Colonic mucosa (tissue), 4 donors: ENCODE results near the gene TTF2. TPM values are rescaled to one million over a fixed set of nuclear protein-coding genes. Genes with fewer than 3 reads are reported as not detected.

Source experiments
- DNase-seq: peaks from one replicate; pipeline ENCODE4 v3.0.0-alpha.2; 2020
- H3K27ac ChIP-seq: fragments of 200-600 bp; one replicate; pipeline ENCODE4 v1.8.0; 2021
- H3K27me3 ChIP-seq: fragments of 200-600 bp; one replicate; pipeline ENCODE4 v1.8.0; 2021
- H3K36me3 ChIP-seq: fragments of 200-600 bp; one replicate; pipeline ENCODE4 v1.8.0; 2021
- H3K4me1 ChIP-seq: fragments of 200-600 bp; one replicate; pipeline ENCODE4 v1.8.0; 2021; ENCODE audit warnings: mild to moderate bottlenecking
- H3K4me3 ChIP-seq: fragments of 200-600 bp; one replicate; pipeline ENCODE4 v1.8.0; 2021
- H3K9ac ChIP-seq, 2 donors: one replicate each; pipeline ENCODE4 v1.7.0; 2013; ENCODE audit warnings: control low read depth in 2 of 2, low read depth in 2 of 2, low read length in 2 of 2
- H3K9me3 ChIP-seq: fragments of 200-600 bp; one replicate; pipeline ENCODE4 v1.8.0; 2021
- CTCF ChIP-seq: fragments of 200-600 bp; IDR thresholded peaks from one replicate; pipeline ENCODE4 v1.8.0; 2022; ENCODE audit warnings: antibody characterized with exemption, mild to moderate bottlenecking
- intact Hi-C: fragments of 100-400 bp; cut with DNase I; formaldehyde crosslinking; loops from one replicate; pipeline ENCODE4 v1.14.1; 2022
- total RNA-seq, 2 donors: library from RNA; stranded (reverse); fragmentation: NEBNext Ultra II Directional in 1 of 2; extraction: Animal tissue kit (Norgen Biotek cat#: 25700) in 1 of 2; gene quantifications; one replicate each; pipeline ENCODE4 v1.2.1, GENCODE V29; 2021
- donor health status: healthy.
- donor health status: DM: no; HTN: no; CAD: no.
- donor health status: DM: no; HTN: no; CAD: no.

TTF2 gene
- total RNA-seq, 2 donors from 2014 or later, result 25.0 to 50.5 TPM

GRCh38 chr1:117123274-117123673 is 63.1 kb downstream of the TTF2 start:
- intact Hi-C loops, result no loop called here

GRCh38 chr1:117124661-117125060 is 64.5 kb downstream of the TTF2 start:
- Histone ChIP-seq H3K27ac (no peak overlapping the region), H3K4me1 (no peaks in the 10 kb centered on the region), H3K9me3 (no peaks in the 10 kb centered on the region), H3K27me3 (no peaks in the 10 kb centered on the region), H3K9ac (no peak overlapping the region), H3K4me3 (no peak overlapping the region), H3K36me3 (no peaks in the 10 kb centered on the region)
- TF ChIP-seq CTCF, result no peak
- DNase-seq, result no peak
- intact Hi-C loops, result loop anchor here (2.0 kb wide), 1 partner anchor 56 kb away; no protein-coding TSS in a partner anchor

More at GRCh38 chr1:117123274-117123673, 63.1 kb downstream of the TTF2 start:
- no peak for TF ChIP-seq CTCF
- Histone ChIP-seq H3K36me3 (no peaks in the 10 kb centered on the region), H3K4me1 (no peaks in the 10 kb centered on the region), H3K4me3 (no peak overlapping the region), H3K27me3 (no peaks in the 10 kb centered on the region), H3K9me3 (no peaks in the 10 kb centered on the region), H3K9ac (no peak overlapping the region), H3K27ac (no peak overlapping the region)
- DNase-seq, result no peak

GRCh38 chr1:117127795-117128194 is 67.7 kb downstream of the TTF2 start:
- no peak for DNase-seq
- no peak overlapping the region for H3K9ac ChIP-seq
- H3K4me1 ChIP-seq, result no peaks in the 10 kb centered on the region
- peaks cover 5% of the 10 kb centered on the region for H3K27me3 ChIP-seq
- H3K4me3 ChIP-seq, result no peak overlapping the region
- no peaks in the 10 kb centered on the region for H3K36me3 ChIP-seq
- no peaks in the 10 kb centered on the region for H3K9me3 ChIP-seq
- intact Hi-C loops, result no loop called here
- H3K27ac ChIP-seq, result no peak overlapping the region
- no peak for TF ChIP-seq CTCF

- Histone ChIP-seq H3K9me3 (no peaks in the 10 kb centered on the region), H3K9ac (no peak overlapping the region), H3K27me3 (peaks cover 5% of the 10 kb centered on the region), H3K4me1 (no peaks in the 10 kb centered on the region), H3K4me3 (no peak overlapping the region), H3K27ac (no peak overlapping the region), H3K36me3 (no peaks in the 10 kb centered on the region)
- peak; percentile 36 for TF ChIP-seq CTCF
- DNase-seq, result no peak
- intact Hi-C loops, result no loop called here
Observed at GRCh38 chr1:117128323-117129079, 68.4 kb downstream of the TTF2 start.

GRCh38 chr1:117130526-117130925 is 70.4 kb downstream of the TTF2 start:
- no peak overlapping the region for H3K9ac ChIP-seq
- H3K9me3 ChIP-seq, result no peaks in the 10 kb centered on the region
- no peaks in the 10 kb centered on the region for H3K36me3 ChIP-seq
- no peak overlapping the region for H3K4me3 ChIP-seq
- H3K4me1 ChIP-seq, result no peaks in the 10 kb centered on the region
- DNase-seq, result no peak
- intact Hi-C loops, result no loop called here
- no peak for TF ChIP-seq CTCF
- H3K27me3 ChIP-seq, result peaks cover 5% of the 10 kb centered on the region
- H3K27ac ChIP-seq, result no peak overlapping the region
